Neural progenitor cell (in vitro differentiated cells): ENCODE measurements around the gene GPR137C.

Source experiments
- EZH2 ChIP-seq: fragments of 200-600 bp; sonication (generic); IDR thresholded peaks from 2 replicates; pipeline ENCODE4 v1.6.1; 2017; ENCODE audit warnings: antibody characterized with exemption, mild to moderate bottlenecking, moderate library complexity
- EZH2phosphoT487 ChIP-seq: fragments of 200-600 bp; sonication (generic); IDR thresholded peaks from 2 replicates; pipeline ENCODE4 v1.6.1; 2017; ENCODE audit warnings: antibody characterized with exemption
- TF ChIP-seq, protein P1 (sequence below): fragments of 200-600 bp; sonication (generic); IDR thresholded peaks from 2 replicates; pipeline ENCODE4 v1.5.1; 2017; ENCODE audit warnings: antibody characterized with exemption, mild to moderate bottlenecking

DNA sequence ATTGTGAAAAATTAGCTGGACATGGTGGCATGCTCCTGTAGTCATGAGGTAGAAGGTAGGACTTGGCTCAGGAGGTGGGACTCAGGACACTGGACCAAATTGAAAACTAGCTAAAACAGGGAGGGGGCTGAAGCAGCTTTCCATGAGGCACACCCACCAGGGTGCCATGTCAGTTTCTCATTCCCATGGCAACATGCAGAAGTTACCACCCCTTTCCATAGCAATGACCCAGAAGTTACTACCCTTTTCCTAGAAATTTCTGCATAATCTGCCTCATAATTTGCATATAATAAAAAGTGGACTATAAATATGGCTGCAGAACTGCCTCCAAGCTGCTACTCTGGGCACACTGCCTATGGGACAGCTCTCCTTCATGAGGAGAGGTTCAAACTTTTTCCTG is 104.3 kb downstream of the GPR137C start:
- TF ChIP-seq EZH2 (no peak), EZH2phosphoT487 (no peak)
- TF ChIP-seq, protein P1, sequence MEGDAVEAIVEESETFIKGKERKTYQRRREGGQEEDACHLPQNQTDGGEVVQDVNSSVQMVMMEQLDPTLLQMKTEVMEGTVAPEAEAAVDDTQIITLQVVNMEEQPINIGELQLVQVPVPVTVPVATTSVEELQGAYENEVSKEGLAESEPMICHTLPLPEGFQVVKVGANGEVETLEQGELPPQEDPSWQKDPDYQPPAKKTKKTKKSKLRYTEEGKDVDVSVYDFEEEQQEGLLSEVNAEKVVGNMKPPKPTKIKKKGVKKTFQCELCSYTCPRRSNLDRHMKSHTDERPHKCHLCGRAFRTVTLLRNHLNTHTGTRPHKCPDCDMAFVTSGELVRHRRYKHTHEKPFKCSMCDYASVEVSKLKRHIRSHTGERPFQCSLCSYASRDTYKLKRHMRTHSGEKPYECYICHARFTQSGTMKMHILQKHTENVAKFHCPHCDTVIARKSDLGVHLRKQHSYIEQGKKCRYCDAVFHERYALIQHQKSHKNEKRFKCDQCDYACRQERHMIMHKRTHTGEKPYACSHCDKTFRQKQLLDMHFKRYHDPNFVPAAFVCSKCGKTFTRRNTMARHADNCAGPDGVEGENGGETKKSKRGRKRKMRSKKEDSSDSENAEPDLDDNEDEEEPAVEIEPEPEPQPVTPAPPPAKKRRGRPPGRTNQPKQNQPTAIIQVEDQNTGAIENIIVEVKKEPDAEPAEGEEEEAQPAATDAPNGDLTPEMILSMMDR: no peak
